Embryonic facial prominence (tissue), 1 donor: ENCODE measurements around the gene POTEG.
"Not testable (repeated sequence)": the region's sequence is repeated elsewhere in the genome, so short reads cannot be mapped to it uniquely, and the experiment has no call there.

Source experiments
- DNase-seq: peaks from one replicate; pipeline ENCODE4 v3.0.0-alpha.2; 2016; ENCODE audit errors: extremely low spot score

Gene POTEG

GRCh38 chr14:19374451-19374903, 59.7 kb downstream of the POTEG start:
- not testable (repeated sequence) for DNase-seq

- not testable (repeated sequence) for DNase-seq
Measured at GRCh38 chr14:19372813-19373500, 61.2 kb downstream of the POTEG start.

GRCh38 chr14:19371767-19372166, 62.4 kb downstream of the POTEG start:
- not testable (repeated sequence) for DNase-seq

- DNase-seq = not testable (repeated sequence)
Measured at GRCh38 chr14:19362803-19363202, 71.3 kb downstream of the POTEG start.

- DNase-seq = not testable (repeated sequence)
Measured at GRCh38 chr14:19362323-19362722, 71.8 kb downstream of the POTEG start.

GRCh38 chr14:19361636-19362253, 72.4 kb downstream of the POTEG start:
- DNase-seq = not testable (repeated sequence)

GRCh38 chr14:19360937-19361635, 73.1 kb downstream of the POTEG start:
- not testable (repeated sequence) for DNase-seq
